Measurements from ENCODE around the gene ATP9B.

ATP9B gene

GRCh38 chr18:79423211-79424007 lies 354.2 kb downstream of the ATP9B start:
- no peak overlapping the region for H3K4me3 ChIP-seq (ENCODE audit: low read depth, low read length)
- no peak for DNase-seq (ENCODE audit: low read depth)
- no peak for TF ChIP-seq CTCF (IDR thresholded peaks at IDR 0.05; ENCODE audit: low read depth, low read length, missing control alignments)

- no peak for DNase-seq (ENCODE audit: low read depth)
- TF ChIP-seq CTCF (IDR thresholded peaks at IDR 0.05; ENCODE audit: low read depth, low read length, missing control alignments), result no peak
Measured at GRCh38 chr18:79424008-79424565, 354.9 kb downstream of the ATP9B start.

GRCh38 chr18:79424880-79425568 lies 355.8 kb downstream of the ATP9B start:
- no peak for DNase-seq (ENCODE audit: low read depth)
- TF ChIP-seq CTCF (IDR thresholded peaks at IDR 0.05; ENCODE audit: low read depth, low read length, missing control alignments), result no peak

More at GRCh38 chr18:79424008-79424565, 354.9 kb downstream of the ATP9B start:
- no peak overlapping the region for H3K4me3 ChIP-seq (ENCODE audit: low read depth, low read length)

GRCh38 chr18:79425569-79425886 lies 356.3 kb downstream of the ATP9B start:
- TF ChIP-seq CTCF (IDR thresholded peaks at IDR 0.05; ENCODE audit: low read depth, low read length, missing control alignments), result no peak
- DNase-seq (ENCODE audit: low read depth), result no peak
- H3K4me3 ChIP-seq (ENCODE audit: low read depth, low read length), result no peak overlapping the region

More at GRCh38 chr18:79424880-79425568, 355.8 kb downstream of the ATP9B start:
- no peak overlapping the region for H3K4me3 ChIP-seq (ENCODE audit: low read depth, low read length)

GRCh38 chr18:79426376-79427300 lies 357.4 kb downstream of the ATP9B start:
- no peak overlapping the region for H3K4me3 ChIP-seq (ENCODE audit: low read depth, low read length)
- DNase-seq (ENCODE audit: low read depth), result no peak
- no peak for TF ChIP-seq CTCF (IDR thresholded peaks at IDR 0.05; ENCODE audit: low read depth, low read length, missing control alignments)

GRCh38 chr18:79427368-79428225 lies 358.4 kb downstream of the ATP9B start:
- H3K4me3 ChIP-seq (ENCODE audit: low read depth, low read length), result no peak overlapping the region
- no peak for TF ChIP-seq CTCF (IDR thresholded peaks at IDR 0.05; ENCODE audit: low read depth, low read length, missing control alignments)
- no peak for DNase-seq (ENCODE audit: low read depth)

Measured in GM12864 (cell line).